Adrenal gland (tissue), 12 donors: Measurements from ENCODE around the gene NDC1. TPM values are rescaled to one million over a fixed set of nuclear protein-coding genes. Genes with fewer than 3 reads are reported as not detected.

ENCODE experiments used
- DNase-seq, 7 donors: peaks; one replicate each; pipeline ENCODE4 v3.0.0-alpha.2; 2019 to 2020
- H3K27ac ChIP-seq, 5 donors: fragments of 200-600 bp; sonication (generic) in 4 of 5; 1 replicate in 3 of 5; 2 replicates in 2 of 5; pipeline versions ENCODE4 v1.5.1 to v1.8.0; 2016 to 2020; ENCODE audit warnings: mild to moderate bottlenecking in 1 of 5
- H3K27me3 ChIP-seq: fragments of 200-600 bp; 2 replicates; pipeline ENCODE4 v1.8.0; 2021
- H3K36me3 ChIP-seq, 2 donors: fragments of 200-600 bp; replicated peaks in 1 of 2; 1 replicate in 1 of 2; 2 replicates in 1 of 2; pipeline versions ENCODE4 v1.5.1 to v1.8.0; 2018 to 2022
- H3K4me1 ChIP-seq, 2 donors: fragments of 200-600 bp; replicated peaks in 1 of 2; 1 replicate in 1 of 2; 2 replicates in 1 of 2; pipeline versions ENCODE4 v1.5.1 to v1.8.0; 2018 to 2021
- H3K4me3 ChIP-seq, 4 donors: fragments of 200-600 bp; sonication (generic) in 3 of 4; one replicate each; pipeline ENCODE4 v1.5.1; 2016 to 2018
- H3K9me3 ChIP-seq, 3 donors: fragments of 200-600 bp; sonication (generic) in 1 of 3; replicated peaks in 1 of 3; 1 replicate in 2 of 3; 2 replicates in 1 of 3; pipeline versions ENCODE4 v1.5.1 to v1.8.0; 2016 to 2021
- CTCF ChIP-seq, 6 experiments: fragments of 450-650 bp in 4 of 6; fragments of 200-600 bp in 2 of 6; sonication (generic) in 1 of 6; IDR thresholded peaks; 1 replicate in 5 of 6; 2 replicates in 1 of 6; pipeline versions ENCODE4 v1.5.1 to v1.8.0; 2016 to 2021; ENCODE audit warnings: antibody characterized with exemption in 6 of 6, mild to moderate bottlenecking in 2 of 6, moderate library complexity in 1 of 6
- POLR2A ChIP-seq, 2 donors: fragments of 450-650 bp; IDR thresholded peaks; one replicate each; pipeline ENCODE4 v1.6.1; 2017; ENCODE audit warnings: antibody characterized with exemption in 2 of 2, mild to moderate bottlenecking in 2 of 2, moderate library complexity in 1 of 2
- WGBS, 4 donors: extraction: QIAGEN DNeasy Blood & Tissue Kit in 2 of 4; methylation state at CpG; one replicate each; pipeline versions ENCODE4 v1.1.5 to v1.1.7; 2013 to 2017; 5-methylcytosine and 5-hydroxymethylcytosine counted together
- intact Hi-C, 2 donors: fragments of 100-400 bp; cut with DNase I; formaldehyde crosslinking; loops; one replicate each; pipeline versions ENCODE4 v1.14.1 to v1.15.0; 2022 to 2023
- polyA plus RNA-seq, 3 donors: library from polyadenylated mRNA; stranded (reverse); fragments of 200-250 nt in 2 of 3; fragments of 350-450 nt in 1 of 3; fragmentation: Illumina TruSeq in 1 of 3; extraction: RNeasy Lipid Tissue Mini Kit (QIAGEN cat#74804) in 1 of 3; gene quantifications; one replicate each; pipeline ENCODE4 v1.2.3, GENCODE V29; 2013 to 2014
- total RNA-seq, 9 donors: library from RNA; depleted of rRNA in 4 of 9; stranded (reverse); fragments of >200 nt in 4 of 9; fragments of 120-200 nt in 1 of 9; fragmentation: NEBNext Ultra II Directional in 1 of 9; extraction: Animal tissue kit (Norgen Biotek cat#: 25700) in 1 of 9; gene quantifications; one replicate each; pipeline versions ENCODE4 v1.1.0 to v1.2.4, GENCODE V29; 2013 to 2023
- donor health status: healthy with polysubstance abuse.
- donor health status: Bipolar disorder and iron deficiency.
- donor health status: DM: yes; HTN: yes; CAD: no.
- donor health status: DM: no; HTN: no; CAD: no.
- donor health status: DM: no; HTN: no; CAD: no.
- donor health status: DM: yes; HTN: yes; CAD: no.

The NDC1 gene
- total and polyA plus RNA-seq, 12 donors = 2.9 to 21.9 (median 10.4) TPM

GRCh38 chr1:53835491-53835890 lies 2.6 kb downstream of the NDC1 start:
- Histone ChIP-seq H3K4me1 (peaks cover 4 to 9% of the 10 kb centered on the region in 2 donors), H3K36me3 (no peaks in the 10 kb centered on the region), H3K4me3 (no peak overlapping the region), H3K27me3 (no peaks in the 10 kb centered on the region), H3K9me3 (no peaks in the 10 kb centered on the region), H3K27ac (no peak overlapping the region)
- intact Hi-C loops = no loop called here
- TF ChIP-seq CTCF (IDR thresholded peaks at IDR 0.05) (no peak), POLR2A (IDR thresholded peaks at IDR 0.05) (no peak)
- no peak for DNase-seq
- 84 to 98% (median 96%) methylated on average over 2 of the region's 2 CpGs for WGBS, 4 donors

GRCh38 chr1:53834776-53835175 lies 3.3 kb downstream of the NDC1 start:
- H3K36me3 ChIP-seq = no peaks in the 10 kb centered on the region
- H3K4me1 ChIP-seq = peaks cover 4 to 9% of the 10 kb centered on the region in 2 donors
- no peaks in the 10 kb centered on the region for H3K27me3 ChIP-seq
- 92 to 96% (median 94%) methylated on average over 11 of the region's 11 CpGs for WGBS, 4 donors
- intact Hi-C loops = no loop called here
- no peaks in the 10 kb centered on the region for H3K9me3 ChIP-seq
- no peak overlapping the region for H3K4me3 ChIP-seq
- no peak overlapping the region for H3K27ac ChIP-seq
- TF ChIP-seq POLR2A (IDR thresholded peaks at IDR 0.05) (no peak), CTCF (IDR thresholded peaks at IDR 0.05) (no peak)
- no peak for DNase-seq

GRCh38 chr1:53833393-53833792 lies 4.7 kb downstream of the NDC1 start:
- Histone ChIP-seq H3K4me1 (peaks cover 4 to 9% of the 10 kb centered on the region in 2 donors), H3K27ac (no peak overlapping the region), H3K9me3 (no peaks in the 10 kb centered on the region), H3K36me3 (no peaks in the 10 kb centered on the region), H3K27me3 (no peaks in the 10 kb centered on the region), H3K4me3 (no peak overlapping the region)
- TF ChIP-seq POLR2A (IDR thresholded peaks at IDR 0.05) (no peak), CTCF (IDR thresholded peaks at IDR 0.05) (no peak)
- WGBS, 4 donors = 91 to 97% (median 96%) methylated on average over 4 of the region's 4 CpGs
- intact Hi-C loops = no loop called here
- DNase-seq = no peak

- peaks cover 0 to 3% of the 10 kb centered on the region in 2 donors for H3K36me3 ChIP-seq
- WGBS, 4 donors = 91 to 100% (median 96%) methylated on average over 2 of the region's 2 CpGs
- TF ChIP-seq CTCF (IDR thresholded peaks at IDR 0.05) = no peak
- TF ChIP-seq POLR2A (IDR thresholded peaks at IDR 0.05) = no peak
Measured at GRCh38 chr1:53826367-53826766, 11.7 kb downstream of the NDC1 start.

More at GRCh38 chr1:53826367-53826766, 11.7 kb downstream of the NDC1 start:
- H3K27ac ChIP-seq = no peak overlapping the region
- intact Hi-C loops = no loop called here
- H3K9me3 ChIP-seq = no peaks in the 10 kb centered on the region
- no peak for DNase-seq
- no peaks in the 10 kb centered on the region for H3K4me1 ChIP-seq
- no peak overlapping the region for H3K4me3 ChIP-seq
- H3K27me3 ChIP-seq = no peaks in the 10 kb centered on the region
